Skeletal muscle cell (primary cell): ENCODE measurements around the gene PPIL6.

ENCODE experiments used
- DNase-seq: peaks from one replicate; pipeline ENCODE4 v3.0.0-alpha.2; 2010; ENCODE audit warnings: low read depth
- H3K4me3 ChIP-seq: 2 replicates; pipeline ENCODE4 v1.5.1; 2011; ENCODE audit warnings: low read depth, mild to moderate bottlenecking, control low read depth, low read length, moderate library complexity

PPIL6 gene

GRCh38 chr6:109343518-109343917 lies 96.9 kb downstream of the PPIL6 start:
- DNase-seq = no peak
- no peak overlapping the region for H3K4me3 ChIP-seq

GRCh38 chr6:109342911-109343310 lies 97.5 kb downstream of the PPIL6 start:
- no peak for DNase-seq

GRCh38 chr6:109342506-109342905 lies 97.9 kb downstream of the PPIL6 start:
- H3K4me3 ChIP-seq = no peak overlapping the region
- DNase-seq = no peak

More at GRCh38 chr6:109342911-109343310, 97.5 kb downstream of the PPIL6 start:
- H3K4me3 ChIP-seq = no peak overlapping the region

GRCh38 chr6:109340811-109341210 lies 99.6 kb downstream of the PPIL6 start:
- DNase-seq = no peak
- no peak overlapping the region for H3K4me3 ChIP-seq
